HepG2 (cell line): ENCODE results near the gene EEA1. TPM values are rescaled to one million over a fixed set of nuclear protein-coding genes. Genes with fewer than 3 reads are reported as not detected.

Experiments
- ATAC-seq: fragments of 200-7000 bp; cut with Tn5 transposase; 3 replicates; pipeline ENCODE4 v1.9.1; 2020; ENCODE audit warnings: mild to moderate bottlenecking, moderate library complexity
- BruUV-seq: library from RNA; stranded (reverse); fragments of 400-500 nt; replicated peaks from 2 replicates; lab custom pipeline; 2021; lab: Mats Ljungman, UMichigan
- CTCF ChIA-PET: fragments of 300-600 bp; formaldehyde crosslinking; extraction: SDS; loops from one replicate; lab custom pipeline; 2021; ENCODE audit warnings: low total read pairs, inconsistent platforms, low intra/inter-chr PET ratio; lab: Yijun Ruan, JAX
- POLR2A ChIA-PET: fragments of 350-600 bp; sonication (Branson Sonifier 250); formaldehyde crosslinking; loops from one replicate; lab custom pipeline; 2020; ENCODE audit warnings: antibody characterized with exemption, inconsistent platforms; lab: Yijun Ruan, JAX
- DNase-seq: peaks from one replicate; pipeline ENCODE4 v3.0.0-alpha.2; 2015; ENCODE audit warnings: low spot score
- FAIRE-seq: peaks from 3 replicates; lab custom pipeline; 2011; peaks lifted over from hg19 to GRCh38; lab: Jason Lieb, UNC
- H2AFZ ChIP-seq: one replicate; pipeline ENCODE4 v1.6.1; 2011; ENCODE audit warnings: low read length, inconsistent platforms
- H3K27ac ChIP-seq: fragments of 300-600 bp; 3 replicates; pipeline ENCODE4 v1.8.0; 2011; ENCODE audit warnings: mixed run types, mild to moderate bottlenecking, mixed read lengths, low read length, inconsistent platforms; ENCODE audit not compliant: insufficient read depth; ENCODE audit errors: extremely low read length
- H3K27me3 ChIP-seq, 2 experiments: fragments of 200-600 bp in 1 of 2; 2 replicates in 1 of 2; 3 replicates in 1 of 2; pipeline versions ENCODE4 v1.6.0 to v1.8.0; 2011; ENCODE audit warnings: low read length in 2 of 2, mild to moderate bottlenecking in 2 of 2, moderate library complexity in 2 of 2, inconsistent platforms in 1 of 2; ENCODE audit not compliant: insufficient read depth in 2 of 2, control insufficient read depth in 1 of 2
- H3K36me3 ChIP-seq, 2 experiments: fragments of 200-600 bp in 1 of 2; replicated peaks in 1 of 2; 2 replicates in 1 of 2; 3 replicates in 1 of 2; pipeline versions ENCODE4 v1.5.1 to v1.8.0; 2011; ENCODE audit warnings: low read length in 2 of 2, inconsistent platforms in 1 of 2; ENCODE audit not compliant: insufficient read depth in 2 of 2, control insufficient read depth in 1 of 2
- H3K4me1 ChIP-seq: 2 replicates; pipeline ENCODE4 v1.5.1; 2012; ENCODE audit warnings: low read length, inconsistent platforms; ENCODE audit not compliant: insufficient read depth
- H3K4me2 ChIP-seq: 2 replicates; pipeline ENCODE4 v1.6.0; 2011; ENCODE audit warnings: low read depth, low read length, inconsistent platforms
- H3K4me3 ChIP-seq, 3 experiments: fragments of 200-600 bp in 1 of 3; sonication (generic), shearing (Covaris generic) in 1 of 3; replicated peaks in 1 of 3; 2 replicates each; pipeline ENCODE4 v1.5.1; 2011 to 2016; ENCODE audit warnings: low read length in 3 of 3, inconsistent platforms in 2 of 3, low read depth in 2 of 3, mild to moderate bottlenecking in 2 of 3, control low read depth in 1 of 3, mixed read lengths in 1 of 3; ENCODE audit not compliant: insufficient read depth in 1 of 3
- H3K79me2 ChIP-seq: one replicate; pipeline ENCODE4 v1.6.1; 2011; ENCODE audit warnings: low read length, inconsistent platforms; ENCODE audit not compliant: insufficient read depth
- H3K9ac ChIP-seq: 2 replicates; pipeline ENCODE4 v1.6.0; 2011; ENCODE audit warnings: mild to moderate bottlenecking, low read depth, low read length, inconsistent platforms; ENCODE audit not compliant: insufficient read depth
- H3K9me3 ChIP-seq: 2 replicates; pipeline ENCODE4 v1.5.1; 2012; ENCODE audit warnings: mild to moderate bottlenecking, low read length
- H4K20me1 ChIP-seq: 2 replicates; pipeline ENCODE4 v1.6.0; 2011; ENCODE audit warnings: inconsistent platforms, mild to moderate bottlenecking, low read length, moderate library complexity; ENCODE audit not compliant: insufficient read depth
- DR1 ChIP-seq: sonication (generic); formaldehyde crosslinking; IDR thresholded peaks from 2 replicates; pipeline ENCODE4 v1.8.0; 2021; ENCODE audit warnings: mild to moderate bottlenecking, missing genetic modification reagents, inconsistent platforms
- GLI4 ChIP-seq: sonication (generic); formaldehyde crosslinking; IDR thresholded peaks from 2 replicates; pipeline ENCODE4 v1.5.1; 2020; ENCODE audit warnings: missing genetic modification reagents, mild to moderate bottlenecking, moderate library complexity, borderline replicate concordance
- STAG1 ChIP-seq: sonication (generic); formaldehyde crosslinking; IDR thresholded peaks from 2 replicates; pipeline ENCODE4 v1.4.0; 2020; ENCODE audit warnings: missing genetic modification reagents
- ZFP62 ChIP-seq: sonication (generic); formaldehyde crosslinking; IDR thresholded peaks from 2 replicates; pipeline ENCODE4 v1.4.0; 2020; ENCODE audit warnings: missing genetic modification reagents
- ZFP90 ChIP-seq: sonication (generic); formaldehyde crosslinking; IDR thresholded peaks from 2 replicates; pipeline ENCODE4 v1.8.0; 2022; ENCODE audit warnings: missing genetic modification reagents, mild to moderate bottlenecking, inconsistent platforms, borderline replicate concordance
- ZNF460 ChIP-seq: sonication (generic); formaldehyde crosslinking; IDR thresholded peaks from 2 replicates; pipeline ENCODE4 v1.5.1; 2020; ENCODE audit warnings: missing genetic modification reagents, mild to moderate bottlenecking, borderline replicate concordance
- ZSCAN31 ChIP-seq: sonication (generic); formaldehyde crosslinking; IDR thresholded peaks from 2 replicates; pipeline ENCODE4 v1.5.0; 2020; ENCODE audit warnings: low read depth, mild to moderate bottlenecking, missing genetic modification reagents
- WGBS: methylation state at CpG from one replicate; pipeline ENCODE4 v1.1.6; 2017; ENCODE audit warnings: low lambda C conversion rate; 5-methylcytosine and 5-hydroxymethylcytosine counted together
- in situ Hi-C: cut with HindIII; loops from 2 replicates; pipeline ENCODE4 v1.10.0; 2017; ENCODE audit warnings: low pct_unique_long_range_greater_than_20kb; ENCODE audit not compliant: extremely low pct_ligation_motif_present
- intact Hi-C: fragments of 100-400 bp; cut with micrococcal nuclease; formaldehyde crosslinking; loops from one replicate; pipeline ENCODE4 v1.10.0; 2022; ENCODE audit not compliant: unreplicated experiment
- polyA plus RNA-seq, 8 experiments: library from polyadenylated mRNA; depleted of rRNA in 3 of 8; stranded (reverse) in 7 of 8; unstranded in 1 of 8; fragments of >200 nt; fragmentation: Illumina TruSeq in 4 of 8; extraction: Trizol in 4 of 8; gene quantifications; 2 replicates each; pipeline versions ENCODE4 v1.2.1 to v1.2.3, GENCODE V29; 2011 to 2016; ENCODE audit warnings: low read depth in 4 of 8, missing spikeins in 1 of 8, mixed read lengths in 1 of 8; ENCODE audit not compliant: insufficient read depth in 1 of 8
- small RNA-seq, 3 experiments: library from RNA; depleted of rRNA; stranded (forward); fragments of <200 nt; gene quantifications; one replicate each; pipeline ENCODE3, GENCODE V24; 2012; ENCODE audit warnings: low read depth in 2 of 3, low replicate concordance in 1 of 3; ENCODE audit not compliant: insufficient read length in 3 of 3, insufficient read depth in 2 of 3
- total RNA-seq, 5 experiments: library from RNA; depleted of rRNA; stranded (reverse); fragments of >200 nt; fragmentation: Illumina TruSeq; extraction: Trizol; gene quantifications; 2 replicates each; pipeline ENCODE4 v1.2.3, GENCODE V29; 2016; ENCODE audit warnings: low read depth in 1 of 5

Gene EEA1
- total and polyA plus RNA-seq, 2 of the 13 experiments (the other 11 are each of a cell fraction or from before 2014, with no cell fraction given): 5.0 to 19.3 TPM

GRCh38 chr12:92721130-92721529 is 208.0 kb downstream of the EEA1 start:
- no peak for FAIRE-seq
- CTCF ChIA-PET: no interaction called here

More at GRCh38 chr12:92721130-92721529, 208.0 kb downstream of the EEA1 start:
- no peaks in the 10 kb centered on the region for H4K20me1 ChIP-seq
- in situ Hi-C loops: no loop called here
- ATAC-seq: no peak
- TF ChIP-seq GLI4 (CRISPR knock-in tag) (no peak), ZSCAN31 (CRISPR knock-in tag) (no peak), ZNF460 (CRISPR knock-in tag) (no peak), ZFP90 (CRISPR knock-in tag) (no peak), DR1 (CRISPR knock-in tag) (no peak), STAG1 (CRISPR knock-in tag) (no peak), ZFP62 (CRISPR knock-in tag) (no peak)
- no peaks in the 10 kb centered on the region for H3K79me2 ChIP-seq
- no peak overlapping the region for H3K9ac ChIP-seq
- H3K36me3 ChIP-seq: no peaks in the 10 kb centered on the region
- H2AFZ ChIP-seq: no peak overlapping the region
- H3K4me3 ChIP-seq: no peak overlapping the region
- no peak for DNase-seq
- intact Hi-C loops: no loop called here
- POLR2A ChIA-PET: no interaction called here
- no TSS peak for BruUV-seq
- H3K9me3 ChIP-seq: no peaks in the 10 kb centered on the region
- H3K4me2 ChIP-seq: no peak overlapping the region
- H3K4me1 ChIP-seq: peaks cover 19% of the 10 kb centered on the region
- H3K27me3 ChIP-seq: no peaks in the 10 kb centered on the region
- WGBS: 41% methylated on average over 6 of the region's 8 CpGs
- no peak overlapping the region for H3K27ac ChIP-seq

Small RNA genes within 50 kb of the gene (small RNA-seq; reads per million reads assigned to genes)
- 0 to 8.7 (median 0.33) reads per million in 3 experiments for gene RNU6-1329P

Other genes starting within 250 kb of the EEA1 start
- not detected in 2 replicates for gene PLEKHG7, start 226.3 kb downstream of the EEA1 start, total RNA-seq (2016; rRNA removed; fragmentation: Illumina TruSeq; extraction: Trizol)
- not detected in 2 replicates for gene PLEKHG7, start 226.3 kb downstream of the EEA1 start, polyA plus RNA-seq (2011; rRNA removed)